Regular cardiac myocyte (primary cell): Measurements from ENCODE around the gene C10orf67. TPM values are rescaled to one million over a fixed set of nuclear protein-coding genes. Genes with fewer than 3 reads are reported as not detected.

ENCODE experiments used
- total RNA-seq: library from RNA; depleted of rRNA; stranded (reverse); fragments of >200 nt; gene quantifications from 2 replicates; pipeline ENCODE4 v1.2.3, GENCODE V29; 2014

The C10orf67 gene
- 0.19 TPM in 1 of 2 replicates, not detected in the other for total RNA-seq

DNA sequence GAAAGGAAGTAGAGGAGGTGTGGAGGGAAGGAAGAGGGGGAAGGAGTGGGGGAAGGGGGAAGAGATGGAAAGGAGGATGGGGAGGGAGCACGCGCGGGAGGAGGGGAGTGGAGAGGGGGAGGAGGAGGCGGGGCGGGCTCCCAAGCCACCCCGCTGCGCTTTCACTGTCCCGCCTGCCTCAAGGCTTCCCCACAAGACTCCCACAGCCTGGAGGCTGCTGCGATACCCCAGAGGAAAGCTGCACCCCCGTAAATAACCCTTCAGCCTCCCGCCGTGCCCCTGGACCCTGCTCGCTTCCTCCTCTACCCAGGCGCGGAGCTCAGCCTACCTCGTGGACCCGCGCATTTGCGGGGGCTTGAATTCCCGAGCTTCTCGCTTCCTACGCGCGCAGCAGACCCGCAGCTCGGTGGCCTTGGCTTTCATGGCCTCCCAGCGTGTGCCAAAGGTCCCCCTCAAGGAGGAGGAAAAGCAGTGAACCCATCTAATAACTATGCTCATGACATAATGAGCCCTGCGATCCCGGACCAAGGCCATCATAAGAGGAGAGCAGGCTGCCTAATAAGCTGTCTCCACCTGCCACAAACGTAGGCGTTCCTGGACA is at the start of gene C10orf67:
TSS of gene C10orf67 (minus strand) at position 557 of the 601 bp plus-strand sequence. CDS start at position 534, 23 bp downstream.

DNA sequence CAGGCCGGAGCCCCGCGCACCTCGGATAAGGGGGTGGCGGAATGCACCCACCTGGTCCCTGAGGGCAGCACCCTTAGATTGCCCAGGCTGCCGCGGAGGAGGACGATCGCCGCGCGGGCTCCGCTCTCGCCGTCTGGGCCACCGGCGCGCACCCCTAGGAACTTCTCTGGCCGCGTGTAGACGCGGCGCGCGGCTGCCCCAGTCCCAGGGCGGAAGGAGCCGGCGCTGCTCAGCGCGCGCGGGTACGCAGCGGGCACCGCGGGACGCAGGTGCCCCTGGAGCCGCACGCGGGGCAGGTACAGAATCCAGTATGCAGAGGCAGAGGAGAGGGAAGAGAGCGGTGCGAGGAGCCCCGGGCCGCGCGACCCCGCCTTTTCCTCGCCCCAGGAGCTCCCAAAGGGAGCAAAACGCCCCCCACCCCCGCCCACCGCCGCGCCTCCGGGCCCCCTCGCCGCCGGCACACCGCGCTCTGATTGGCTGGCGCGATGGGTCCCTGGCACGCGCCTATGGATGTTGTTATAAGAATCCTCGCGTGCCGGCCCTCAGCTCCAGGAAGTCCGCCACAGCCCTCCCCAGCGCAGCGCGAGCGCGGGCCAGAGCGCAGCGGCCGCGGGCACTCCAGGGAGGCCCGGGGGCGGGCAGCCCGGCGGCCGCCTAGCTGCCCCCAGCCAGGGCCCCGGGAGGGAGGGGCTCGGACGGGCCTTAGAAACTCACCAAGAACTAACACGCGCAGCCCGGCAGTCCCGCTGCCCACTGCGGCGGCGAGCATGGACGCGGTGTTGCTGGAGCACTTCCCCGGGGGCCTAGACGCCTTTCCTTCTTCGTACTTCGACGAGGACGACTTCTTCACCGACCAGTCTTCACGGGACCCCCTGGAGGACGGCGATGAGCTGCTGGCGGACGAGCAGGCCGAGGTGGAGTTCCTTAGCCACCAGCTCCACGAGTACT is 152.6 kb downstream of the C10orf67 start, which contains the start of gene PTF1A:
TSS of gene PTF1A (plus strand) at position 549 of the 948 bp plus-strand sequence. CDS start at position 768, 219 bp downstream.

Other genes with a start within 250 kb of the C10orf67 start
- 9.2 and 14.9 TPM in 2 replicates for gene MSRB2, start 249.2 kb downstream of the C10orf67 start, total RNA-seq
- not detected in 2 replicates for gene PTF1A, start 152.5 kb downstream of the C10orf67 start, total RNA-seq
- 3.6 and 8.7 TPM in 2 replicates for gene OTUD1, start 94.3 kb upstream of the C10orf67 start, total RNA-seq